ENCODE measurements around the gene GGNBP2.

GRCh38 chr17:36623281-36623680 lies 78.6 kb downstream of the GGNBP2 start:
- no peak for TF ChIP-seq POLR2A (IDR thresholded peaks at IDR 0.05; ENCODE audit: low read length)
- TF ChIP-seq GATA1 (IDR thresholded peaks at IDR 0.05; ENCODE audit: low read depth, low read length): no peak

Data from erythroblast (primary cell).